ENCODE results near the gene KCNT1. TPM values are rescaled to one million over a fixed set of nuclear protein-coding genes. Genes with fewer than 3 reads are reported as not detected.

KCNT1 gene
- total RNA-seq, 1 donor from 2014 or later, result 0.12 TPM

DNA sequence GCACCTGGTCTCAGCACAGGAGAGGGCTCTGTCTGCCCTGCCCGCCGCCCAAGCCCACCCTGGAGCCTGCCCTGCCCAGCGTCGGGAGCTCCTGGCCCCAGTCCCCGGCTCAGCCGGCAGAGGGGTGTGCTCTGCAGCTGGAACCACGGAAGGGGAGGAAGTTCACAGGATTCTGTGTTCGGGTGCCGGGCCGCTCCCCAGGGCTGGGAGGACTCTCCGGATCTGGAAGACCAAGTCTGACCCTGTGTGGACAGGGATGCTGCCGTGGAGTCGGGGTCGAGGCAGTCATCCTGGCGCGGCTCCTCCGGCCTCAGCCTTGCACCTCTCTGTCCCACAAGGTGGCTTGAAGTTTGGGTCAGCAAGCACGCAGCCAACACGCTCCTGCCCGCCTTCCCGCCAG lies 78.6 kb downstream of the KCNT1 start:
- DNase-seq (ENCODE audit: low spot score), result no peak

DNA sequence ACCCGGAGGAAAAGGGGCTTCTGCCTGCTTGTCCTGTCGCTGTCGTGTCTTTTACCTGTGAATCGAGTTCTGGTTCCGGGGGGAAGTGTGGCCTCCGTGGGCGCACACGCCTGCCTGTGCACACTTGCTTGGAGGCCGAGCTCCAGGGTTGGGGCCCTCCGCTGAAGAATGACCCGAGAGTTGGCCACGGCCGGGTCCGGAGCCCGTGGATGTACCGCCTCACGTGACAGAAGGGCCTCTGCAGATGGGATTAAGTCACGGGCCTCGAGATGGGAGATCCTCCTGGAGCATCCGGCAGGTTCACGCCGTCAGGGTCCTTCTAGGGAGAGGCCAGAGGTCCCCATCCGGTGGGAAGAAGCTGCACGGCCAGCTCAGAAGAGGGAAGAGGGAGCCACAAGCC lies 81.0 kb downstream of the KCNT1 start:
- no peak for DNase-seq (ENCODE audit: low spot score)

DNA sequence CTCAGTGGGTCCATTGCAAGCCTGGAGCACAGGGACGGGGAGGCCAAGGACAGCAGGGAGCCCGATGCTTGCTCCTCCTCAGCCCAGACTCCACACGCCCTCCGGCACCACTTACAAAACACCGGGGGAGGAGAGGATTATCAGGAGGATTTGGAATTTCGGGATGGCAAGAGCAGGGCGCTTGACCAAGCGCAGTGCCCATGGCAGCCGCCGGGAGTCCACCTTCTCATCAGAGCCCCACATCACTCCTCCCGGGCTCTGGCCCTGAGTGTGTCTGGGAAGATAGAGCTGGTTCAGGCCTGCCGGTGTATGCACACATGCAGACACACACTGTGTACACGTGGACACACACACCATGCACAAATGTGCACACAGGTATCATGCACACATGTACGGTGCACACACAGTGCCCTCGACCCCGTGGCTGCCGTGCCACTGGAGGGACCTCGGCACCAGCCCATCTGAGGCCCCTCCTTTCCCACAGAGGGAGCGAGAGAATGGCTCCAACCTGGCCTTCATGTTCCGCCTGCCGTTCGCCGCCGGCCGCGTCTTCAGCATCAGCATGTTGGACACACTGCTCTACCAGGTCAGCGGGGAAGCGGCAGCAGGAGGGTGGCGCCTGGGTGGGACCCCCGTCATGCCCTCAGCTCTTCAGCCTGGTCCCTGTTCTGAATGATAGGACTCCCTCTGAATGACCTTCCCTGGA lies 81.7 kb downstream of the KCNT1 start:
- DNase-seq (ENCODE audit: low spot score), result no peak

DNA sequence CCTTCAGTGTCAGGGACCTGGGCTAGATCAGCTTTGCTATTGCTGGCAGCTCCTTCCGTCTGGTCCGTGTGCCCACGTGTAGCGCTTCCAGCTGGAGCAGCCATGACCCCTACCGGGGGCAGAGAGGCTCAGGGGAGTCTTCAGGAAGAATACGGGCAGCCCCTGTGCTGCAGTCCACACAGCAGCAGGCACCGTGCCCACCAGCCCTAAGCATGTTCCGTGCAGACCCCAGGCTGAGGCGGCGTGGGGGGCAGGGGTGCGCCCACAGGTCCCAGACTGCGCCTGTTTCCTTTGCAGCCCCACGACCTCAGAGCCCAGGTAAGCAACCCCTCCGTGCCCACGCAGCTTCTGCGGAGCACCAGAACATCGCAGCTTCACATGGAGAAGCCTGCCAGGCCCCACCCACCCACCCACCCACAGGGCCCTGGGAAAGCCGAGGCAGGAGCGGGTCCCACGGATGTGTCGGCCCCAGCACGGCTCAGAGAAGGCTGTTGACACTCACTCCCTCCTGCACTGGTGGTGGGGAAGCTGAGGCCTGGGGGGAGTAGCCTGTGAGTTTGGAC lies 83.1 kb downstream of the KCNT1 start:
- no peak for DNase-seq (ENCODE audit: low spot score)

DNA sequence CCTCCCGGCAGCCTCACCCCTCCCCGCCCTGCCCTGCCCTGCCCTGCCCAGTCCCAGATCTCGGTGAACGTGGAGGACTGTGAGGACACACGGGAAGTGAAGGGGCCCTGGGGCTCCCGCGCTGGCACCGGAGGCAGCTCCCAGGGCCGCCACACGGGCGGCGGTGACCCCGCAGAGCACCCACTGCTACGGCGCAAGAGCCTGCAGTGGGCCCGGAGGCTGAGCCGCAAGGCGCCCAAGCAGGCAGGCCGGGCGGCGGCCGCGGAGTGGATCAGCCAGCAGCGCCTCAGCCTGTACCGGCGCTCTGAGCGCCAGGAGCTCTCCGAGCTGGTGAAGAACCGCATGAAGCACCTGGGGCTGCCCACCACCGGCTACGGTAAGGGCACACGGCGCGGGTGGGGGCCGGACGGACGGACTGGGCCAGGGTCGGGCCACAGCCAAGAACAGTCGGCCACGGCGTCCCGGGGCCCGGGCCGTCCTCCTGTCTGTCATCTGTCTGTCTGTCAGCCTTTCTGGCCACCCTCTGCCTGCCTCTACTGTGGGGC lies 84.2 kb downstream of the KCNT1 start:
- DNase-seq (ENCODE audit: low spot score), result no peak

DNA sequence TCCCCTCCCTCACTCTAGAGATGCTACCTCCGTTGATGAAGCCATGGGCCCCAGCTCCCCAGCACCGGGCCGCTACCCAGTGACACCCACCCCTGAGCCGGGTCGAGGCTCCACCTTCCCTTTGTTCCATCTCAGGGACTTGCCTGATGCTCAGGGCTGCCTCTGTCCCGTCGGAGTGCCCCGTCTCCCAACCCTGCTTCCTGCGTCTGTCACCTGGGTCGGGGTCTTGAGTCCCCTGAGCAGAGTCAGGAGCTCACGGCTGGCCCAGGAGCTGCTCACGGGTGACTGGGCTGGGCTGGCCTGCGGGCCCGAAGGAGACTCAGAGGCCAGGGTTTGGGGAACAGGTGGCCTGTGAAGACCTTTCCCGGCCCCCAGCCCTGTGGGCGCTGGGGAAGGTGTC lies 85.3 kb downstream of the KCNT1 start:
- DNase-seq (ENCODE audit: low spot score), result no peak

DNA sequence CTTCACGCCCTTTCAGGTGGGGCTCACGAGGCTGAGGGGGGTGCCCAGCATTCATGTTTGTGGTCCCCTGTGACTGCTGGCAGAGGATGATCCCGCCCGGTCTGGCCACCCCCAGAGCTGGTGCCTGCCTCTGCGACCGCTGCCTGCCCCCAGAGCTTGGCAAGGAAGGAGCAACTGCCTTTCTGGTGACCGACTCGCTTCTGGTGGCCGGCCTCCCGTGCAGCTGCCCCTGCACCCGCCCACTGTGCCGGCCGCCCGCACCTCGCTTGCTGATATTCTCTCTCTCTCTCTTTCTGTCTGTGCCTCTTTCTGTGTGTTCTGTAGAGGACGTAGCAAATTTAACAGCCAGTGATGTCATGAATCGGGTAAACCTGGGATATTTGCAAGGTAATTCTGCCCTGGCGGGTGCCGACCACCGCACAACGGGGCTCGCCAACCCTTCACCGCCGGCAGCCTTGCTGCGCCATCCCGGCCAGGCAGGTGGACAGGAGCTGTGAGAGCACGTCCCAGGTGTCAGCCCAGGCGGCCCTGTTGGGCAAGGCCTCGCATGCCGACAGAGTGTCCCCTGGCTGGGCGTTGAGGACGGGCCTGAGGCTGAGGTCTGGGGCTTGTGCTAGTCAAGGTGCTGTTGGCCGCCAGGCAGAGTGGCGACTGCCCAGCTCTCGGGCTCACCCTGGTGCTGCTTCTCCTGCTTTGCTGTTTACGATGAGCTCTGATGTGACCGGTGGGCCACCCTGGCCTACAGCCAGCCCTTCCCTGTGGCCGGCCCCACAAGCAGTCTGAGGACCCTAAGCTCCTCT lies 86.0 kb downstream of the KCNT1 start:
- no peak for DNase-seq (ENCODE audit: low spot score)

DNA sequence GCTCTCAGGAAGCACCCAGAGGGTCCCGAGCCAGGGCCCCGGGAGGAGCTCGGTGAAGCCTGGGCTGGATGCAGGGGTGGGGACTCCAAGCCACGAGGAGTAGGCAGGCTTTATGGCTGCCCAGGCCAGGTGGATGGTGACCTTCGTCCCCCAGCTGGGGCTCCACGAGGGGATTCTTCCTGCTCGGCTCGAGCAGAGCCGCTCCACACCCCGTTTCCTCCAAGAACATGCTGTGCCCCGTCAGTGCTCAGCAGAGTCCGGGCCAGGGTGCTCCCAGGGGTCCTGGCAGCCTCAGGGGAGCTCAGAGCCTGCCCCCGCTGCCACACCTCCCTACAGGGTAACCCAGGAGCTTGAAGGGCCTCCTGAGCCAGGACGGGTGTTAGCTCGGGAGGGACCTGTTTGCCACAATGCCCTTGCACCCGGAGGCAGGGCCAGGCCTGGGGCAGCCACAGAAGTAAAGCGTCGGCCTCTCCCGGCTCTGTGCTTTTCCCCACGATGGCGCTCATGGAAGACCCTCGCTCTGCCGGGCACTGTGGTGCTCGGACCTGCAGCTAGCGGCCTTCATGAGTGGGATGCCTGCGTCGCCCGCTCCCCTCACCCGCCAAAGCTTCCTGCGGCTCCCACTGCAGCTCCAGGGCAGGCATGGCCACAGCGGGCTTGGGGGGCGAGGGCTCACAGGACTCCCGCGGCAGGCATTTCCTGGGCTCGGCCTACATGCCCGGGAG lies 86.8 kb downstream of the KCNT1 start:
- DNase-seq (ENCODE audit: low spot score), result no peak

DNA sequence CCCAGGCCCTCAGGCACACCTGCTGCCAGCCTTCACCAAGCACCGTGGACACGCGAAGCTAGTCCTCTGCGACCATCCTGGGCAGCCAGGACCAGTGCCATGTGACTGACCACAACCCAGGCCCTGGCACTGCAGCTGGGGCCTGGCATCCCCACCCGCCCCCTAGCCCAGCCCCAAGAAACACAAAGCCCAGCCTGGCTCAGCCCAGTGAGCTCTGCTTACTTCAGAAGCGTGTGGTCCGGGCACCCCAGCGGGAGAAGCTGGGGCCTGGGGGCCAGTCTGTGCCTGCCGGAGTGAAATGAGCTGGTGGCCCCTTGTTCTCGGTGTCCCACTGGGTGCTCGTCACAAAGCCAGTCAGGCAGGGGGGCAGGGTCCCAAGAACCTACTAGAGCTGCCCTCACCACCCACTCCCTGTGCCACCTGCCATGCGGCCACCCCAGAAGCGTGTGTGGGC lies 87.9 kb downstream of the KCNT1 start:
- no peak for DNase-seq (ENCODE audit: low spot score)

DNA sequence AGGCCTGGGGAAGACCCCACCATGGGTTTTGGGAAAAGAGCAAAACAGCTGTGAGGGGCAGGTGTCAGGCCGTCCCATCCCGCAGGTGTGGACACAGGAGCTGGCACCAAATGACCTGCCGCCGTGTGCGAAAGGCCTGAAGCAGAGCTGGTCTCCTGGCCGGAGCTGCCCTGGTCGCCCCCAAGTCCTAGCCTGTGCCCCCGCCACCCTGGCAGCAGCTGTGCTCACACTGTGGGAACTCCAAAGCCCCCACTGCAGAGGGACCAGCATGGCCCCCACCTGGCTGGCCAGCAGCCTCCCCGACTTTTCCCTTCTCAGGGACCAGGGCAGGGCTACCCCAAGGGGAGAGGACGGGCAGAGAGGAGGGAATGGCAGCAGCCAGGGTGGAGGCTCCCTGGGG lies 88.4 kb downstream of the KCNT1 start:
- DNase-seq (ENCODE audit: low spot score), result no peak

DNA sequence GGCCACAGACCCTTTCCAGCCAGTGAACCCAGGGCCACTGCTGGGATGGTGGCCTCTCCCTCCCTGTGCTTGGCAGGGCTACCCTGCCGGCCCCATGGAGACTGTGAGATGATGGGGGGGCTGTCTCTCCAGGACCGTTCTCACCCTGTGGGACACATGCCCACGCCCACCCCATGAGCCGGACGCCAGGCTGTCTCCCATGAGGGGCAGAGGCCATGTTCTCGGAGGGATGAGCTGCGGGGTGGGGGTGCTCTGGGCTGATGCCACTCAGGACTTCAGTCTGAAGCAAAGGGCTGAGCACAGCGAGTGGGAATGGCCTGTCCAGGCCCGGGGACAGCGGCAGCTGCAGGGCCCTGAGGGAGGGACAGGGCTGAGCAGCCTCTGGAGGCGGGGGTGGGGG lies 88.9 kb downstream of the KCNT1 start:
- DNase-seq (ENCODE audit: low spot score), result no peak

DNA sequence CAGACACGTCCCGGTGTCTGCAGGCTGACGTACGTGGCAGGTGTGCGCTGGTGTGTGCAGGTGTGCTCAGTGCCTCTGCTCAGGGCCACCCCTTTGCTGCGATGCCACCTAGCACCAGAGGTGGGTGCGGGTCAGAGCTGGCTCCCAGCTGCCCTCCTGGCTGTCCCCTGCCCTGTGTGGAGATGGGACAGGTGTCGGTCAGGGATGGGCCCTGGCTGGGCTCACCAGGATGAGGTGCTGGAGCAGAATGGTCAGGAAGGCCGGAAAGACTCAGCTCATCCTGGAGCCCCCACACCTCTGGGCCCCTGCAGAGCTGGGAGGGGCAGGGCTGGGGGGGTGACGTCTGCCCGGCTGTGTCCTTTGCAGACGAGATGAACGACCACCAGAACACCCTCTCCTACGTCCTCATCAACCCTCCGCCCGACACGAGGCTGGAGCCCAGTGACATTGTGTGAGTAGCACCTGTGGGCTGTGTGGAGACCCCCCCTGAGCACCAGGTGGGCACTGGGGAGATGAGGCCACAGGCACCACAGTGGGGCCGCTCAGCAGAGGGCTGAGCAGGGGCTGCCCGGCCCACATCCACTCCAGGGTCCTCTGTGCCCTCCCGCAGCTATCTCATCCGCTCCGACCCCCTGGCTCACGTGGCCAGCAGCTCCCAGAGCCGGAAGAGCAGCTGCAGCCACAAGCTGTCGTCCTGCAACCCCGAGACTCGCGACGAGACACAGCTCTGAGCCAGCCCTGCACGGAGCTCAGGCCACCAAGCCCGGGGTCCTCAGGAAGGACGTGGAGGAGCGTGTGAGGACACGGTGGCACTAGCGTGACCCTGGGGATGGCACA lies 89.7 kb downstream of the KCNT1 start:
- DNase-seq (ENCODE audit: low spot score), result no peak

DNA sequence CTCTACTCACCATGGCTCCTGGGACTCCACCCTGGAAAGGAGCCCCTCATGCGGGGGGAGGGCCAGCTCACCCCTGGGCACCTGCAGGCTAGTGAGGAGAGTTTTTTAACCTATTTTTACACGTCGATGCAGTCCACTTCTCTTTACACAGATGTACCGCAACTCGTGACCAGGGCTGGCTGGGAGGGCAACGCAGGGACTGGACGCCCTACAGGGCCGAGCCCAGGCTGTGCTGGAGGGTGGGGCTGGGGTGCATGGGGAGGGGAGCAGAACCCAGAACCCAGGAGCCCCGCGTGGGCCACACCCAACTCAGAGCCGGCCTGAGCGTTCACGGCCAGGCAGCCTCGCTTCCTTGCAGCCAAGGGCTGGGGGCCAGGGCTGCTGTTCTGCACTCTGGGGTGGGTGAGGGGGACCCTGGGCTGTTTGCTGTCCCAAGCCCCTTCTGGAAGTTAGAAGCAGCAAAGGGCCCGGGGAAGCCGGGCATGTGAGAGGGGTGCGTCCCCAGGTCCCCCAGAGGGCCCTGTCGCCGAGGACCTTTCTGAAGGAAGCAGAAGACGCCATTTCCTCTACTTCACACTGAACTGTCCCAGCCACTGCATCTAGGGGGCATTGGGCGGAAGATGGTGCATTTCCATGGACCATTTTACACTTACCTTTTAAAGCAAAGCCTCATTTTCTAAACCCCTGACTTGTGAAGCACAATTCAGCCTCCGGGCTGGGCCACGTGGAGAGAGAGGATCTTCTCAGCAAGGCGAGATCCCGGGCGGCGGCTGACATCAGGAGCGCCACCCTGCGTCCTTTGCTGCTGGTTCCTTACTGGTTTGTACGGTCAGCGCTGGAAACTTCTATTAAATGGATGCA lies 90.5 kb downstream of the KCNT1 start:
- DNase-seq (ENCODE audit: low spot score), result no peak

DNA sequence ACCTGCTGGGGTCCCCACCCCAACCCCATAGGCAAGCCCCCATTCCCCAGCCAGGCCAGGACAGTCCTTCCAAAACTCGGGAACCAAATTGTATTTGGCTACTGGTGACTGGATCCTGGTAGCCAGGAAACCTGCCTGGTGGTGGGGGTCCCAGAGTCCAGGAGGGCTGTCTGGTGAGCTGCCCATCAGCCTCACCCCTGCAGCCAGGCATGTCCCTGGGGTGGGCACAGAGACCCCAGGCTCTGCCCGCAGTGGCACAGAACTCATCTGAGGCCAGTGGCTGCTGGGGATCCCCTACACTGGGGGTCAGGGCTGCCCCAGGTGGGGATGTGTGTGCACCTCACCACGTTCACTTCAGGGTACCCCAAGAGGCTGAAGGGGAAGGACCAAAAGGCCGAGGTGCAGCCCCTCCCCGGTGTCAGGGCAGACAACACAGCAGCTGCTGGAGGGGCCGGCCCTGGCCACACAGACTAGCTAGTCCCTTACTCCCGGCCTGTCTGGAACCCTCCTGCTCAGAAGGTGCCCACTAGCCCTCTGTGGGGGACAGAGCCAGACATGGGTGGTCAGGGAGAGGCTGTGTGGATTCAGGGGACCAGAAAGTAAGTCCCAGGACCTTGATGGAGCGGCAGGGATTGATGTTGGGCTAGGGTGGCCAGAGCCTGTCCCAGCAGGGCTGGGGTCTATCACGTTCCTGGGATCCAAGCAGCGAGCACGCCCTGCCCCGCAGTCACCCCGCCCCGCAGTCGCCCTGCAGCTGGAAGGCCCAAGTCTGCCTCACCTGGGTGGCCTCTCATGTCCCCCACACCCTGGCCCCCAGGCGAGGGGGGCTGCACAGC lies 91.5 kb downstream of the KCNT1 start:
- DNase-seq (ENCODE audit: low spot score), result no peak

DNA sequence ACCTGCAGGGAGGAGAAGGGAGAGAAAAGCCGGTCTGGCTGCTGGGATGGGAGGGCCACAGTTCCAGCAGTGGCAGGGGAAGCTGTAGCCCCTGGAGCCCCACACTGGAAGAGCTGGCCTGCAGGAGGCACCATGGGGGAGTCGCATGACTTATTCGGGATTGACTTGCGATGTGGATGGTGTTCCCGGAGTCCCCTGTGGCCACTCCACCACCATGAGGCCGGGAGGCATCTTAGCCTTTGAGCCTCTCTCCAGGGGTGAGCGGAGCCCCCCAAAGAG lies 92.0 kb downstream of the KCNT1 start:
- DNase-seq (ENCODE audit: low spot score), result no peak

DNA sequence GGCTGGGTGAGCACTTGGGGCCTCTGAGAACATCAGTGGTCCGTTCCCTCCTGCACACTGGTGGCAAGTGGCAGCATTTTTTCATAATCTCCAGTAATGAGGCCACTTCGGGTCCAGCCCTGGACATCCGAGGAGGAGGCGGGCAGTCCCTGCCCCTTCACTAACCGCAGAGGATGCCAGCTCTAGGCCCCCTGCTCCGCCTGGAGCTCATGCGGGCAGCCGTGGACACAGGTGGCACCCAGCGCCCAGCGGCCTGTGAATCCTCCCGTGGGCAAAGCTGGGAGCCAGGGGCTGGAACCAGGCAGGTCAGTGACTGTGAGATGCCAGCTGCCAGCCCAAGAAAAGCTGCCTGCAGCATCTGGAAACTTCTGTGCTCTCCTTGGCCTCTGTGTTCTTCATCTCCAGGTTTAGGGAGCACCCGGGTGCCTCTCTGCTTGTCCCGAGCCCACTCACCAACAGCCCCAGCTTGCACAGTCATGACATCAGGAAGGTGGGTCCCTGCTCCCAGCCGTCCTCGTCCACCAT lies 92.4 kb downstream of the KCNT1 start:
- no peak for DNase-seq (ENCODE audit: low spot score)

DNA sequence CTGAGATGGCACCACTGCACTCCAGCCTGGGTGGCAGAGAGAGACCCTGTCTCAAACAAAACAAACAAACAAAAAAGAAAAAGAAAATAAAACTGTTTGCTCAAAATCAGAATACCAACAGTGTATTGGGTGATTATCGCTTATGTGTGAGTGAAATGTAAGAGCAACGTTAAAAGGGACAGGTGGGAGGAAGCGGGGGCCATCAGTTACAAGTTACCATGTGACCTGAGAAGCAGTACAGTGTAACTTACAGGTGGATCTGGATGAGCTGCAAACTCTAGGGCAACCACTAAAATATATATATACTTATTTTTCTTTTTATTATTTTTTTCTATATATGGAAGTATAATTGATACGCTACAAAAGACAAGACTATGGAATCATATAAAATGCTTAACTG lies 93.4 kb downstream of the KCNT1 start:
- DNase-seq (ENCODE audit: low spot score), result no peak

DNA sequence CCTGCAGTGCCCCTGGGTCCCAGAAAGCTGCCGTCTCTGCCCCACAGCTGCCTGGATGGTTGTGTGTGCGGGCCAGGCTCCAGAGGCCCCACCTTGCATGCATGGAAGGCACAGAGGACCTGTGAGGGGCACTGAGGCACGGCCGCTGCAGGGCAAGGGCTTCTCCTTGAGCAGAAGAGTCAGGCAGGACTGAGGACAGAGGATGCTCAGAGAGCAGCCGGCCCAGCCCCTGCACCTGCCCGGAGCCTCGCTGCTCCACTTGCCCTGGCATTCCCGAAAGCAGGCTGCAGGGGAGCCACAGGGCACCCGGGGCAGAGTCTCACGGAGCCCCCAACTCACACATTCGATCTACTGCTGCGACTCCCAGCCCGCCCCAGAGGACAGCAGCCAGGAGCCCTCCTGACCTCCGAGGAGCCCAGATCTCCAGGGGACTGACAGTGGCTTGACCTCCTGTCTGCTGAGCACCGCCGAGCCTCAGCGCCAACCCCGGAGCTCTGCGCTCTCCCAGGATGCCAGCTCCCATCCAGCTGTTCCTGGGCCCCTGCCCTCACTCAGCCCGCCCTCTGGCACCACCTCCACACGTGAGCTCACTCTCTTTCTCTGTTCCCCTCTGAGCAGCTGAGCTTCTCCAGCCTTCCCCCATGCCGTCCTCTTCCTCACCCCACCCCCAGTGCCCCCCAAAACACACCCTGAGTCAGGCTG lies 95.0 kb downstream of the KCNT1 start:
- no peak for DNase-seq (ENCODE audit: low spot score)
